T-cell (primary cell): ENCODE measurements around the gene TMEM271. TPM values are rescaled to one million over a fixed set of nuclear protein-coding genes. Genes with fewer than 3 reads are reported as not detected.

Source experiments
- ATAC-seq, 4 experiments: fragments of 200-7000 bp in 3 of 4; fragments of 150-1000 bp in 1 of 4; cut with Tn5 transposase; replicated peaks in 1 of 4; 1 replicate in 3 of 4; 2 replicates in 1 of 4; pipeline ENCODE4 v1.10.0; 2021; ENCODE audit warnings: moderate library complexity in 3 of 4, mild to moderate bottlenecking in 2 of 4, moderate number of reproducible peaks in 1 of 4
- CTCF ChIA-PET, 2 donors: fragments of 300-600 bp; sonication (Branson Sonifier 250); formaldehyde crosslinking; loops; one replicate each; lab custom pipeline; 2022; ENCODE audit warnings: antibody characterized with exemption in 2 of 2; lab: Charles Lee
- POLR2A ChIA-PET, 2 donors: fragments of 300-600 bp; sonication (Branson Sonifier 250); formaldehyde crosslinking; loops; one replicate each; lab custom pipeline; 2022; ENCODE audit warnings: antibody characterized with exemption in 2 of 2; lab: Charles Lee
- DNase-seq, 35 experiments: peaks; one replicate each; pipeline versions ENCODE4 v3.0.0 to v3.0.0-alpha.2; 2013 to 2023
- H3K27ac ChIP-seq: one replicate; pipeline ENCODE4 v1.5.1; 2013; ENCODE audit warnings: low read length
- H3K27me3 ChIP-seq, 2 experiments: replicated peaks in 1 of 2; 1 replicate in 1 of 2; 2 replicates in 1 of 2; pipeline versions ENCODE4 v1.6.1 to v1.7.0; 2013; ENCODE audit warnings: low read length in 1 of 2, mixed read lengths in 1 of 2; ENCODE audit not compliant: control insufficient read depth in 2 of 2, insufficient read depth in 2 of 2; ENCODE audit errors: extremely low read depth in 1 of 2
- H3K36me3 ChIP-seq, 2 donors: 1 replicate in 1 of 2; 2 replicates in 1 of 2; pipeline versions ENCODE4 v1.6.1 to v1.7.0; 2013; ENCODE audit warnings: low read length in 1 of 2; ENCODE audit not compliant: control insufficient read depth in 2 of 2, insufficient read depth in 1 of 2; ENCODE audit errors: extremely low read depth in 1 of 2
- H3K4me1 ChIP-seq, 2 experiments: 1 replicate in 1 of 2; 2 replicates in 1 of 2; pipeline versions ENCODE4 v1.6.1 to v1.7.0; 2013; ENCODE audit warnings: low read length in 2 of 2, mixed read lengths in 1 of 2; ENCODE audit not compliant: insufficient read depth in 2 of 2, control insufficient read depth in 1 of 2; ENCODE audit errors: extremely low read depth in 1 of 2
- H3K4me3 ChIP-seq, 2 donors: 1 replicate in 1 of 2; 2 replicates in 1 of 2; pipeline versions ENCODE4 v1.5.1 to v1.7.0; 2013; ENCODE audit warnings: mild to moderate bottlenecking in 2 of 2, low read length in 1 of 2, moderate library complexity in 1 of 2; ENCODE audit not compliant: control insufficient read depth in 1 of 2; ENCODE audit errors: extremely low read depth in 1 of 2
- H3K9me3 ChIP-seq: 2 replicates; pipeline ENCODE4 v1.7.0; 2013
- H3K27ac Mint-ChIP-seq, 2 donors: one replicate each; pipeline ENCODE4 v1.8.0; 2020 to 2021; ENCODE audit warnings: mild to moderate bottlenecking in 2 of 2, mixed read lengths in 2 of 2
- H3K27me3 Mint-ChIP-seq, 2 donors: one replicate each; pipeline ENCODE4 v1.8.0; 2021 to 2022; ENCODE audit warnings: mixed read lengths in 2 of 2
- H3K36me3 Mint-ChIP-seq: one replicate; pipeline ENCODE4 v1.8.0; 2021; ENCODE audit warnings: mixed read lengths
- H3K4me1 Mint-ChIP-seq, 3 donors: one replicate each; pipeline ENCODE4 v1.8.0; 2020 to 2022; ENCODE audit warnings: mixed read lengths in 3 of 3, mild to moderate bottlenecking in 1 of 3
- H3K4me3 Mint-ChIP-seq, 3 donors: one replicate each; pipeline ENCODE4 v1.8.0; 2020 to 2022; ENCODE audit warnings: mild to moderate bottlenecking in 3 of 3, mixed read lengths in 3 of 3, moderate library complexity in 3 of 3
- H3K9me3 Mint-ChIP-seq, 3 donors: one replicate each; pipeline ENCODE4 v1.8.0; 2020 to 2022; ENCODE audit warnings: mixed read lengths in 3 of 3
- WGBS: methylation state at CpG from one replicate; pipeline ENCODE4 v1.1.5; 2013; ENCODE audit warnings: missing lambda C conversion rate; ENCODE audit not compliant: insufficient coverage; 5-methylcytosine and 5-hydroxymethylcytosine counted together
- total RNA-seq, 35 experiments: library from RNA in 6 of 35; stranded (reverse) in 6 of 35; fragments of 120-200 nt in 1 of 35; gene quantifications; one replicate each; pipeline versions ENCODE4 v1.2.1 to v1.2.4 and lab custom pipeline; 2013 to 2026

Gene TMEM271
- total RNA-seq, 5 donors from 2014 or later (not counting 1 experiment from before 2014, with no cell fraction given): not detected

DNA sequence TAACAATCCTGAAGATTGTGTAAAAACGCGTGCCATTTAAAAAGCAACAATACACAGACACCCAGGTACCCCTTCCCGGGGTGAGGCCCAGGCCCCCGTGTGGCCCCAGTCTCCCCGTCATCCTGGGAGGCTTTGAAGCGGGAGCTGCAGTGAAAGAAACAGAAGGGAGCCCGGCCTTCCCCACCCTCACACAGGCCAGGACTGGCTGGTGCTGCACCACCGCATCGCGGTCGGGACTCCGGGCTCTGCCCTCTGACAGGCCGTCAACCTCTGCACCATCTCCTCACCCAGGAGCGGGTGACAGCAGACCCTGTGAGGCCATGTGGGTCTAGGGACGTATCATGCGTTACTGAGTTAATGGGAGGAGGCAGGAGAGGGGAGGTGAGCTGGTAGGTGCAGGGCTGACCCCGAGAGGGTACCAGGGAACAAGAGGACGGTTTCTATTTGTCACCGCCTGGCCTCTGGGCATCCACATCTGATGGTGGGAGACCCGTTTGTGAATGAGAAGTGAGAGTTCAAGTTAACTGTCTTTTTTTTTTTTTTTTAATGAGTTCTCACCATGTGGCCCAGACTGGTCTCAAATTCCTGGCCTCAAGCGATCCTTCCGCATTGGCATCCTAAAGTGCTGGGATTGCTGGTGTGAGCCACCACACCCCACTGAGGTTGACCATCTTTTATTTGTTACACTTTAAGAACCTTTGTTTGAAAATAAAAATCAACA is 49.7 kb downstream of the TMEM271 start:
- ChIA-PET CTCF (interaction anchor here in 1 of 2 donors (0.7 kb wide), 1 partner anchor 99 kb away, joined by 5 read pairs; no protein-coding TSS in a partner anchor), POLR2A (no interaction called here)
- H3K27me3 ChIP-seq: no peaks in the 10 kb centered on the region
- Mint-ChIP-seq H3K27me3 (no peaks in the 10 kb centered on the region), H3K4me1 (no peaks in the 10 kb centered on the region), H3K9me3 (no peaks in the 10 kb centered on the region), H3K36me3 (peaks cover 84% of the 10 kb centered on the region), H3K27ac (no peak overlapping the region), H3K4me3 (no peak overlapping the region)
- no peaks in the 10 kb centered on the region for H3K9me3 ChIP-seq
- peaks cover 26 to 68% of the 10 kb centered on the region in 2 donors for H3K36me3 ChIP-seq
- H3K27ac ChIP-seq: no peak overlapping the region
- 99% methylated on average over 14 of the region's 22 CpGs for WGBS
- no peak for ATAC-seq
- H3K4me1 ChIP-seq: no peaks in the 10 kb centered on the region
- DNase-seq: no peak
- no peak overlapping the region for H3K4me3 ChIP-seq

DNA sequence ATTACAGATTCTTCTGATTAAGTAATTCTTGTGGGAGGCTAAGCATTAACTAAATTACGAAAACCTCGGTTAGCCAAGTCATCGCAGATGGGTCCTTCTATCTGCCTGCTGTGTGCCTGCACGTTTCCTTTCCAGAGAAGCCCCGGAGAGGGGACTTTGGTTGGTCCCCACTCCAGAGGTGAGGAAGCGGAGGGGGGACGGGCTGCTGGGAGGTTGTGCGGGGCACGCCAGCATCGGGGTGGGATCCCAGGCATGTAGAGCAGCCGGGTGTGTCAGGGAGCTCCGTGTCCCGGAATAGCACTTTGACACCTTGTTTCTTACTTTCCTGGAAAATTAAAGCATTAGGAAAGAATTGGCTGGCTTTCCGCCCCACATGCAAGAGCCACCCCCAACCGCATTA is 50.4 kb downstream of the TMEM271 start:
- H3K4me1 ChIP-seq: no peaks in the 10 kb centered on the region
- Mint-ChIP-seq H3K27me3 (no peaks in the 10 kb centered on the region), H3K36me3 (peaks cover 80% of the 10 kb centered on the region), H3K9me3 (no peaks in the 10 kb centered on the region), H3K4me3 (no peak overlapping the region), H3K27ac (no peak overlapping the region), H3K4me1 (no peaks in the 10 kb centered on the region)
- no peaks in the 10 kb centered on the region for H3K27me3 ChIP-seq
- no peak overlapping the region for H3K4me3 ChIP-seq
- DNase-seq (no peak), ATAC-seq (no peak)
- no peaks in the 10 kb centered on the region for H3K9me3 ChIP-seq
- H3K36me3 ChIP-seq: peaks cover 26 to 72% of the 10 kb centered on the region in 2 donors
- 97% methylated on average over 8 of the region's 15 CpGs for WGBS
- CTCF ChIA-PET: no interaction called here
- no peak overlapping the region for H3K27ac ChIP-seq
- POLR2A ChIA-PET: no interaction called here

DNA sequence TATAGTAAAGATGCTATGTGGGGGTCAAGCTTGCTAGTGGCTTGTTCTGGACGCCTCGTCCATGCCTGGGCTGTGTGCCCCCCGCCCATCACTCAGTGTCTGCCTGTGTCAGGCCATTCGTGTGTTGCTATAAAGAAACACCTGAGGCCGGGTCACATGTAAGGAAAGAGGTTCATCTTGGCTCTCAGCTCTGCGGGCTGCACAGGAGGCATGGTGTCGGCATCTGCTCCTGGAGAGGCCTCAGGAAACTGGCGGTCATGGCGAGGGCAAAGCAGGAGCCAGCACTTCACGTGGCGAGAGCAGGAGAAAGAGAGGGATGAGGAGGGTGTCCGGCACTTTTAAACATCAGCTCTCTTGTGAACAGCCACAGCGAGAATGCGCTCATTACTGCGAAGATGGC is 51.9 kb downstream of the TMEM271 start:
- no peaks in the 10 kb centered on the region for H3K9me3 ChIP-seq
- DNase-seq (no peak), ATAC-seq (no peak)
- H3K4me3 ChIP-seq: no peak overlapping the region
- no peaks in the 10 kb centered on the region for H3K27me3 Mint-ChIP-seq
- ChIA-PET POLR2A (no interaction called here), CTCF (no interaction called here)
- WGBS: 97% methylated on average over 11 of the region's 15 CpGs
- no peak overlapping the region for H3K27ac Mint-ChIP-seq
- H3K4me1 ChIP-seq: no peaks in the 10 kb centered on the region
- H3K9me3 Mint-ChIP-seq: no peaks in the 10 kb centered on the region
- H3K27ac ChIP-seq: no peak overlapping the region
- peaks cover 22 to 66% of the 10 kb centered on the region in 2 donors for H3K36me3 ChIP-seq
- H3K4me1 Mint-ChIP-seq: peaks cover 0 to 6% (median 2%) of the 10 kb centered on the region in 3 donors
- no peak overlapping the region for H3K4me3 Mint-ChIP-seq
- H3K27me3 ChIP-seq: no peaks in the 10 kb centered on the region
- H3K36me3 Mint-ChIP-seq: peaks cover 67% of the 10 kb centered on the region

Other genes with a start within 250 kb of the TMEM271 start
- 10 to 100 TPM; 19.3 to 46.8 (median 40.2) TPM for gene ZNF141, start 238.5 kb downstream of the TMEM271 start, total RNA-seq
- 10 to 100 TPM; 45.2 to 63.8 (median 47.6) TPM for gene ZNF721, start 77.1 kb downstream of the TMEM271 start, total RNA-seq
- 100 to 1,000 TPM in 3 of 5 donors, 10 to 100 TPM in 2; 84.0 to 118 (median 105) TPM for gene PIGG, start 77.1 kb downstream of the TMEM271 start, total RNA-seq
- gene PDE6B, start 49.3 kb upstream of the TMEM271 start, total RNA-seq: 10 to 100 TPM; 14.2 to 21.7 (median 19.8) TPM
- gene ATP5ME, start 98.0 kb upstream of the TMEM271 start, total RNA-seq: 100 to 1,000 TPM in 4 of 5 donors, 10 to 100 TPM in 1; 92.4 to 158 (median 145) TPM
- gene MYL5, start 98.2 kb upstream of the TMEM271 start, total RNA-seq: 10 to 100 TPM; 21.1 to 26.3 (median 21.9) TPM
- 1 to 10 TPM in 4 of 5 donors, under 1 TPM in 1; 0.53 to 2.7 (median 1.4) TPM for gene SLC49A3, start 112.9 kb upstream of the TMEM271 start, total RNA-seq
- gene PCGF3, start 129.5 kb upstream of the TMEM271 start, total RNA-seq: 10 to 100 TPM; 47.0 to 76.9 (median 51.1) TPM
- 1 to 10 TPM in 3 of 5 donors, under 1 TPM in 2; 0.73 to 2.6 (median 1.2) TPM for gene CPLX1, start 249.8 kb upstream of the TMEM271 start, total RNA-seq